ENCODE results near the gene KCNT1. TPM values are rescaled to one million over a fixed set of nuclear protein-coding genes. Genes with fewer than 3 reads are reported as not detected.

Gene KCNT1
- total RNA-seq, 2 donors from 2014 or later: 0.08 TPM; not detected in 1

GRCh38 chr9:135676891-135677290 lies 25.1 kb upstream of the KCNT1 start:
- Histone ChIP-seq H3K4me3 (no peak overlapping the region), H3K36me3 (no peaks in the 10 kb centered on the region), H3K9me3 (no peaks in the 10 kb centered on the region), H3K9ac (ENCODE audit: low read depth in 2 of 2, low read length in 2 of 2) (no peak overlapping the region), H3K27me3 (no peaks in the 10 kb centered on the region), H3K27ac (no peak overlapping the region), H3K4me1 (no peaks in the 10 kb centered on the region)
- no peak for DNase-seq
- intact Hi-C loops (cut with DNase I): no loop called here
- TF ChIP-seq CTCF (IDR thresholded peaks at IDR 0.05): no peak

GRCh38 chr9:135677641-135678168 lies 24.3 kb upstream of the KCNT1 start:
- intact Hi-C loops (cut with DNase I): no loop called here
- DNase-seq: no peak
- no peak for TF ChIP-seq CTCF (IDR thresholded peaks at IDR 0.05)

GRCh38 chr9:135678236-135679017 lies 23.6 kb upstream of the KCNT1 start:
- H3K27me3 ChIP-seq: no peaks in the 10 kb centered on the region
- no peaks in the 10 kb centered on the region for H3K9me3 ChIP-seq
- no peak for DNase-seq
- no peak for TF ChIP-seq CTCF (IDR thresholded peaks at IDR 0.05)
- no peaks in the 10 kb centered on the region for H3K4me1 ChIP-seq
- H3K27ac ChIP-seq: no peak overlapping the region
- no peak overlapping the region for H3K9ac ChIP-seq (ENCODE audit: low read depth in 2 of 2, low read length in 2 of 2)
- H3K36me3 ChIP-seq: no peaks in the 10 kb centered on the region
- intact Hi-C loops (cut with DNase I): no loop called here
- no peak overlapping the region for H3K4me3 ChIP-seq

More at GRCh38 chr9:135677641-135678168, 24.3 kb upstream of the KCNT1 start:
- no peaks in the 10 kb centered on the region for H3K36me3 ChIP-seq
- no peak overlapping the region for H3K9ac ChIP-seq (ENCODE audit: low read depth in 2 of 2, low read length in 2 of 2)
- no peak overlapping the region for H3K4me3 ChIP-seq
- H3K4me1 ChIP-seq: no peaks in the 10 kb centered on the region
- H3K27me3 ChIP-seq: no peaks in the 10 kb centered on the region
- H3K27ac ChIP-seq: no peak overlapping the region
- H3K9me3 ChIP-seq: no peaks in the 10 kb centered on the region

GRCh38 chr9:135680056-135680455 lies 21.9 kb upstream of the KCNT1 start:
- H3K36me3 ChIP-seq: no peaks in the 10 kb centered on the region
- no peak for DNase-seq
- intact Hi-C loops (cut with DNase I): no loop called here
- no peak overlapping the region for H3K9ac ChIP-seq (ENCODE audit: low read depth in 2 of 2, low read length in 2 of 2)
- H3K9me3 ChIP-seq: no peaks in the 10 kb centered on the region
- no peak overlapping the region for H3K4me3 ChIP-seq
- no peak for TF ChIP-seq CTCF (IDR thresholded peaks at IDR 0.05)
- H3K4me1 ChIP-seq: no peaks in the 10 kb centered on the region
- no peak overlapping the region for H3K27ac ChIP-seq
- H3K27me3 ChIP-seq: no peaks in the 10 kb centered on the region

GRCh38 chr9:135681161-135681560 lies 20.8 kb upstream of the KCNT1 start:
- no peak for DNase-seq
- Histone ChIP-seq H3K4me1 (no peaks in the 10 kb centered on the region), H3K9ac (ENCODE audit: low read depth in 2 of 2, low read length in 2 of 2) (no peak overlapping the region), H3K9me3 (no peaks in the 10 kb centered on the region), H3K27me3 (no peaks in the 10 kb centered on the region), H3K36me3 (no peaks in the 10 kb centered on the region), H3K27ac (no peak overlapping the region), H3K4me3 (no peak overlapping the region)
- intact Hi-C loops (cut with DNase I): no loop called here
- no peak for TF ChIP-seq CTCF (IDR thresholded peaks at IDR 0.05)

All from colonic mucosa (tissue), 4 donors.